HG03039 (cell line): ENCODE results near the gene PARP1.
"Not testable (repeated sequence)": the region's sequence is repeated elsewhere in the genome, so short reads cannot be mapped to it uniquely, and the experiment has no call there.

Experiments
- ATAC-seq: cut with Tn5 transposase; IDR thresholded peaks from one replicate; pipeline ENCODE4 v1.9.1; 2021; ENCODE audit warnings: mild to moderate bottlenecking, moderate library complexity; ENCODE audit not compliant: unreplicated experiment

Gene PARP1

DNA sequence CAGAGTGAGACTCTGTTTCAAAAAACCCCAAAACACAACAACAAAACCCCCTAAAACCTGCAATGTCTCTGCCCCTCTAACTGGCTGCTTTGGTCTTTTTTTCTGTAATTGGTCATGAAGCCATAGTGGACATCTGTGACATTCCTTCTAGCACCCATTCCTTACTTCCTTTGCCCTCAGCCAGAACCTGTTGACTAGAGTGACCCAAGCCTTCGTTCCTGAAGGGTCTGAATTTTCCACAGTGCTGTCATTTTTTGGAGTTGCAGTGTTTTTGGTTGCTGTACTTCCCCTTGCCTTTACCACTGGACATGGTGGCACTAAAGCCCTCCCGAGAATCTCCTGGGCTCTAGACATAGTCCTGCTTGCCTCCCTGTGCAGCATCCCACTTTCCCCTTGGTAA is 50.5 kb downstream of the PARP1 start:
- no peak for ATAC-seq

DNA sequence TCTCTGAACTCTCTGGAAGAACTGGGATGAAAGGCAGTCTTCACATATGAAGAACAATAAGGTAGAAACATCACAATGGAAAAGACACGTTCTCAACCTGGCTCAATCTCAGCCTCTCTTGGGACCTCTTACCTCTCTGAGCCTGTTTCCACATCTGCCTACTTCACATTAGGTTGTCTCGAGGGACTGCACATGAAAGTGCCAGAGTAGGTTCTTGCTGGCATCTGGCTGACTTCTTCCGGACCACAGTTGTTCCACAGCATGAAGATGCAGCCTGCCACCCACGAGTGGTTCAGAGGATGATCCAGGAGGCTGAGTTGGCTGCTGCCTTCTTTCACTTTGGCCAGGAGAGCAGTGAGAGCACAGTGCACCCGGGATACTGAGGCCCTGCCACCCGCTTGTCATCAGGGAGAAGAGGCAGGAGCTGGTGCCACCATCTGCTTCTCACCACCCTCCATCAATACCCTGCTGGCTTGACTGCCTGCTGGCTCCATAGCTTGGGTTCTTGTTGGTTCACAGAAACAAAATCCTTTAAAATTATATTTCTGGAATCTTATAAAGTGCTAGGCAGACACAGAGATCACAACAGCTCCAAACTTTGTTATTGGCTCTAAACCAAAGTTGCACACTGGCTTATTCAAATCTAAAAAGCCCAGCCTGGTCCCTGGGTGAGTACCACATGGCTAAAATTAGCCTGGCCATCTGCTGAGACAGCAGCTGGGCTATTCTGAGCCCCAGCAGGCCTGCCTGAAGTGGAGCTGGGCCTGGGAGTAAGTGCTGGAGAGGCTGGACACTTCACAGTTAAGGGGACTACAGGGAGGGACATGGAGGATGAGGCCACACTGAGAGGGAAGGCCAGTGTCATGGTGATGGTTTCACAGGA is 52.0 kb downstream of the PARP1 start:
- ATAC-seq = peak; percentile 45

DNA sequence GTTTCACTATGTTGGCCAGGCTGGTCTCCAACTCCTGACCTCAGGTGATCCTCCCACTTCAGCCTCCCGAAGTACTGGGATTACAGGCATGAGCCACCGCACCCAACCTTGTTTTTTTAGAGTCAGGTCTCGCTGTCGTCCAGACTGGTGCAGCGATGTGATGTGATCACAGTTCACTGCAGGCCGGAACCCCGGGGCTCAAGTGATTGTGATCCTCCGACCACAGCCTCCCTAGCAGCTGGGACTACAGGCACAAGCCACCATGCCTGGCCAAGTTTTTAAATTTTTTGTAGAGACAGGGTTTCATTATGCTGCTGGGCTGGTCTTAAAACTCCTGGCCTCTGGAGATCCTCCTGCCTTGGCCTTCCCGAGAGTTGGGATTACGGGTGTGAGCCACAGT is 52.9 kb downstream of the PARP1 start:
- ATAC-seq = no peak

DNA sequence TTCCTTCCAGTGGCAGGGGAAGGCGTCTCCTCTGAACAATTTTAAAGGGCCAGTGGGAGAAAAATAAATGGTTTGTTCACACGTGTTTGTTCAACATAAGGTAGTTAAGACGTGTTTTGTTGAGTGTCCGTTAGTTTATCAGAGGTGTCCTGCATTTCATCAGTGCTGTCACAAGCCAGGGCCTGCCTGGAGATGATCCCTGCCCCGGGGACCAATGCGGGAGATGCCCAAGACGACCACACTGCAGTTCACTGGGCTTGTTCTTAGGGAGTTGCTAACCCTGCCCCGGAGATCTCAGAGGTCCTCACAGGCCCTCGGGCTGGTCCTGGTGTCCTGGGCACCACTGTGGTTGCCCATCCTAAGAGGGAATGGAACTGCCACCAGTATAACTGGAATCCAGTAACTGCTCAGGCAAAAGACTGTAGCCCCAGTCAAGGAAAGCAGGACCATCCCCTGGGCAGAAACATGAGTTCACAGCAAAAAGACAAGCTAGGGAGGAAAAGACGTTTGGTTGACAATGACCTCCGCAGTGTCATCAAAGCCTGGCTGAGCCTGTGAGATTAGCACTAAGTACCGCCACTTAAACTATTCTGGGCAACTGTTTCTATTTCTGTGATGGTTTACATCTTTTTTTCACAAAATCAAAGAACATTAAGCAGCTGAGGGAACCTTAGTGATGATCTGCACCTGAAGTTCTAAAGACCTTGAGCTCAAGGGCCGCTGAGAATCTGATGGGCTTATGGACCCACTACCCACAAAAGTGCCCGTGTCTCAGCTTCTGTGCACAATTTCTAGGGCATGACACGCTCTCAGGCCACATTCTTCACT is 54.0 kb downstream of the PARP1 start:
- ATAC-seq = no peak

DNA sequence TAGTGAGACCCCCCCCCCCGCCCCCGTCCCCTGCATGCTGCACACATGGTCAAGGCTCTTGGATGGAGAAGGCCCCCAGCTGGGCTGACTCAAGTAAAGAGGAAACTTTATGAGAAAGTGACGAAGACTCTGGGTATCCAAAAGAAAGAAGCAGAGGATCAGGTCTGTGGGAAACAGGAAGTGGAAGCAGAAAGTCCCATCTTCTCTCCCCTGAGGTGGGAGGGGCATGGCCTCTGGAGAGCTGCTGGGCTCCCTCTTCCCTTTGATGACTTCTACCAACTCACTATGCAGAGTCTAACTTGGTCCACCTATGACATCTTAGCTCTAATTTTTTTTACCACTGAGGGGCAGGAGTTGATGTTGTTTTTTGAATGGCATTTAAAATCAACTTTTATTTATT is 56.2 kb downstream of the PARP1 start:
- ATAC-seq = no peak

DNA sequence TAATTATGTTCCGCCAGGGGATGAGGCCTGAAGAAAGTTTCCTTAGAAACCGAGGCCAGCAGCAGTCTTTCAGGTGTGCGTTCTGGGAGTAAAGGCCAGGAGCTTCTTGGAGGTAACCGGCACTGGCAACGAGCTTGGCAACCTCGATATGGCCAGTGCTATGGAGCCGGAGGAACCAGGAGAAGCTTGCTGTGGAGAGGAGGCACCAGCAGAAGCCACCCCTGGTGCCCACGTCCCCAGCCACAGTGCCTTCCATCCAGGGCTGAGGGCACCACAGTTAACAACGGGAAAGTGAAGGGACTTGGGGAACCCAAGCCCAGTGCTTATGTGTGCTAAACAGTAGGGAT is 57.4 kb downstream of the PARP1 start:
- ATAC-seq = no peak

DNA sequence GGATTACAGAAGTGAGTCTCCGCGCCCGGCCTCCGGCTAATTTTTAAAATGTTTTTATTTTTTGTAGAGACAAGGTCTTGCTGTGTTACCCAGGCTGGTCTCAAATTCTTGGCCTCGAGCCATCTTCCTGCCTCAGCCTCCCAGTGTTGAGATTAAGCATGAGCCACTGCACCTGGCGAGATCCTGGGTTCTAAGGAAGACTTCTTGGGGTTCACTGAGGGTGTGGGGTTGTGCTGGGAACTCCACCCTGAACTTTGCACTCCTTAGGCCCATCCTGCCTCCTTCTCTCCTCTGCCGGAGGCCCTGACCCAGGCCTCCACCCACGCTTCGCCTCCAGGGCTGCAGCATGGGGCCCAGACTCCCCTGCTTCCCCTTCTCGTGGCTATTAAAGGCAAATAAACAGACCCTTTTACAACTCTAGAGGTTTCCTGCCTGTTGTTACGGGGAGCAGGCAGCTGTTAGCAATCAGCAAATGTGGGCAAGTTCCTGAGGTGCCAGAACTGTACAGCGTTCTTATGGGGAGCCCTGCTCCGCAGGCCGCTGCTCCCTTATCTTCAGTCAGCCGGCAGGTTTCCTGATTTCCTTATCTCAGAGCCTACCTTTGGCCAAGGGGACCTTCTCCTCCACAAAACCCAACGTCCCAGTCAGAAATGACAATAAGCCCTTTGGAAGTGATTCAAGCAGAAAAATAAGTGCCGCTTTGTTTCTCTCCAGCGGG is 57.9 kb downstream of the PARP1 start:
- ATAC-seq = peak; percentile 41

DNA sequence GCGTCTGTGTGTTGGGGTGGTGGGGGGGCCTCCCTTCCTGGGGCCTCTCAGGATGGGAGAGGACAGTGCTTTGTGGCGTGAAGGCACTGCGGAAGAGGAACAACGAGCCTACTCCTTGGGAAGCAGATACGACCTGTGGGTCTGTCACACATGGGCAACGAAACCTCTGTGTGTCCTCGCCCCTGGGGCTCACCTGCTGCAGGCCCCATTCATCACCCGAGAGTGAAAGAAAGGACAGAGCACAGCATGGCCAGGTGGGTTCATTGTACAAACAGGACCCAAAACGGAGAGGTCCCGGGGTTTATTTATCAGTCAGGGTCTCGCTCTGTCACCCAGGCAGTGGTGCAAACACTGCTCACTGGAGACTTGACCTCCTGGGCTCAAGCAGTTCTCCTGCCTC is 58.8 kb downstream of the PARP1 start:
- no peak for ATAC-seq

DNA sequence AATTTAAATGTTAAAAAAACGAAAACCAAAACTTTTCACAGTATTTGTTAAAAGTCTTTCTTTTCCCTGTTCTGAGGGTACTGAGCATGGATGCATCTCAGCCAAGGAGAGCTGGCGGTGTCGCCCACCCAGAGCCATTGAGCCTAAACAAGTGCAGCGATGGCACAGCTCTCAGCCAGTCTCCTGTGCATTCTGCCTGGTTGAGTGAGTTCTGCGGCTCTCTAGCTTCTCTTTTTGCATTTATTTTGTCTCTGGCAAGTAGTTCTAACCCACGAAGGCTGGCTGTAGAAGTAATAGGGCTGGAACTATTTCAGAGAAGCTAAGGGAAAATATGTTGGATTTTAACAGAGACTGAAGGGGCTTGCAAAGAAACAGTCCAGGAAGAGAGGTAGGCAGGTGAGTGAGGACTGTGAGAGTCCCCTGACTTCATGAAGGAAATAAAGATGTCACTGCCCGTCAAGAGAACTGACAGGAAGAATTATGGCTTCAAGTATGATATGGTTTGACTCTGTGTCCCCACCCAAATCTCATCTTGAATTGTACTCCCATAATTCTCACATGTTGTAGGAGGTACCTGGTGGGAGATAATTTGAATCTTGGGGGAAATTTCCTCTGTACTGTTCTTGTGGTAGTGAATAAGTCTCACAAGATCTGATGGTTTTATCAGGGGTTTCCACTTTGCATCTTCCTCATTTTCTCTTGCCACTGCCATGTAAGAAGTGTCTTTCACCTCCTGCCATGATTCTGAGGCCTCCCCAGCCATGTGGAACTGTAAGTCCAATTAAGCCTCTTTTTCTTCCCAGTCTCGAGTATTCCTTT is 63.2 kb downstream of the PARP1 start:
- no peak for ATAC-seq

DNA sequence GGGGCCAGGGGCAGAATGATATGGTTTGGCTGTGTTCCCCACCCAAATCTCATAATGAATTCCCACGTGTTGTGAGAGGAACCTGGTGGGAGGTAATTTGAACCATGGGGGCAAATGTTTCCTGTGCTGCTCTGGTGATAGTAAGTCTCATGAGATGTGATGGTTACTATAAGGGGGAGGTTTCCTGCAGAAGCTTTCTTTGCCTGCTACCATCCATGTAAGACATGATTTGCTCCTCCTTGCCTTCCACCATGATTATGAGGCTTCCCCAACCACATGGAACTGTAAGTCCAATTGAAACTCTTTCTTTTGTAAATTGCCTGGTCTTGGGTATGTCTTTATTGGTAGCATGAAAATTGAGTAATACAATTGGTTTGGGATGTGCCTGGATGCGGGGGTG is 65.2 kb downstream of the PARP1 start:
- ATAC-seq = no peak

DNA sequence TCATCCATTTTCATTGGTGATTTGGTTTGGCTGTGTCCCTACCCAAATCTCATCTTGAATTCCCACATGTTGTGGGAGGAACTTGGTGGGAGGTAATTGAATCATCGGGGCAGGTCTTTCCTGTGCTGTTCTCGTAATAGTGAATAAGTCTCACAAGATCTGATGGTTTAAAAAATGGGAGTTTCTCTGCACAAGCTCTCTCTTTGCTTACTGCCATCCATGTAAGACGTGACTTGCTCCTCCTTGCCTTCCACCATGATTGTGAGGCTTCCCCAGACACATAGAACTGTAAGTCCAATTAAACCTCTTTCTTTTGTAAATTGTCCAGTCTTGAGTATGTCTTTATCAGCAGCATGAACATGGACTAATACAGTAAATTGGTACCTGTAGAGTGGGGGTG is 67.8 kb downstream of the PARP1 start:
- ATAC-seq = not testable (repeated sequence)

DNA sequence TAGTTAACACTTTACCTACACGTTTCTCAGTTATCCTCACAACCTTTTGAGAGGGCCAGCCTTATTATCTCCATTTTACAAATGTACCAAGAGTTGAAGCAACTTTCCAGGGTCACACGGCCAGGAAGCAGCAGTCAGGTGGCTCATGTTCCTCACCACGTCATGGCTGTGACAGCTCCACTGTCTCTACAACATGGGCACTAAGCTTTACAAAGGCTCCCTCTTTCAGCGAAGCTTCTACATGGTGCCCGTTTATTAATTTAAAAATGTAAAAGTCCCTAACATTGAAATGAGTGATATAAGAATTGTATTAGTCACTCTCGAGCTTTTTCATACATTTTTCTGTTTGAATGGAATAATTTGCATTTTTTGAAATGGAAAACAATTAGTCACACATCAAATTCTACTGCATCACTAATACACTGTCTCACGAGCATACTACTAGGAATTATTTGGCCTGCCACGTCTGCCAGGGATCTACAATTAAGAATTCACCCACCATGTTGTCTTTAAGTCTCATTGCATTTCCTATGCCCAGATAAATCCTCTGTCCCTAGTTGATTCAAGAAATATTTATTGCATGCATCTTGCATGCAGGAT is 70.5 kb downstream of the PARP1 start:
- no peak for ATAC-seq

DNA sequence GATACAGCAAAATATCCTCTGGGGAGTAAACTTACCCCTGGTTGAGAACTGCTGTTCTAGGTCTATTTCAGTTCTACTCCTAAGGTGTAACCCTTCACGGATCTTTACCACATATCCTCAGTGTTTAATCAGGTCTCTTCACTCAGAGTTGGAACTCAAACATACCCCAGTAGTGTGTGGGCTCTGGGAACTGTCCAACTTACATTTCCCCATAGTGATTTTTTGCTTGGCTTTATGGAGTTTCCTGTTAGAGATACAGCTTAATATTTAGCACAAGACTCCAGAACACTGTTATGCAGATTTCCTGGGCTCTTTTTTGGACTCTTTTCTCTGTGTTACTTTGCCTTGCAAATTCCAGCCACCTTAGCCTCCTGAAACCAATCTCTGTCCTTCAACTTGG is 72.2 kb downstream of the PARP1 start:
- ATAC-seq = no peak

DNA sequence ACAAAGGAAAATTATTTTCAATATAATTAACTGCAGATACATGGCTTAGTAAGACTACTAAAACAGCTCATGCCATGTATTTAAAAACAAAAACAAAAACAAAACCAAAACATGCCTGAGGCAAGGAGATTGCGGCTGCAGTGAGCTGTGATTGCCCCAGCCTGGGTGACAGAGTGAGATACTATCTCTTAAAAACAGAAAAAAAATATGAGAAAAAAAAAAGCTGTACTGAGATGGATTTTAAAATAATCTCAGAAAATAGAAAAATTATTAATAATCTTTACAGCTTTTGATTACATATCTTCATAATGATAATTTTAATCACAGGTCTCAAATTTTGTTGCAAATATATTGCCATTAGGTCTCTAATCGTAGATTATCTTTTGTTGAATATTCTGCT is 74.9 kb downstream of the PARP1 start:
- no peak for ATAC-seq

DNA sequence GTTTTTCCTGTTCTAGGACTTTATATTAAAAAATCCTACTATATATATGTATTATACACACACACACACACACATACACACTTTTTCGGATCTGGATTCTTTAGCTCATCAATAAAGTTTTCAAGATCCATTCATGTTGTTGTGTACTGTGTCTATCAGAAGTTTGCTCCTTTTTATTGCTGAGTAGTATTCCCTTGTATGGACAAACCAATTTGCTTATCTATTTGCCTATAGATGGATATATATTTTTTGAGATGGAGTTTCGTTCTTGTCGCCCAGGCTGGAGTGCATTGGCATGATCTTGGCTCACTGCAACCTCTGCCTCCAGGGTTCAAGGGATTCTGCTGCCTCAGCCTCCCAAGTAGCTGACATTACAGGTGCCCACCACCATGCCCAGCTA is 78.7 kb downstream of the PARP1 start:
- ATAC-seq = no peak

DNA sequence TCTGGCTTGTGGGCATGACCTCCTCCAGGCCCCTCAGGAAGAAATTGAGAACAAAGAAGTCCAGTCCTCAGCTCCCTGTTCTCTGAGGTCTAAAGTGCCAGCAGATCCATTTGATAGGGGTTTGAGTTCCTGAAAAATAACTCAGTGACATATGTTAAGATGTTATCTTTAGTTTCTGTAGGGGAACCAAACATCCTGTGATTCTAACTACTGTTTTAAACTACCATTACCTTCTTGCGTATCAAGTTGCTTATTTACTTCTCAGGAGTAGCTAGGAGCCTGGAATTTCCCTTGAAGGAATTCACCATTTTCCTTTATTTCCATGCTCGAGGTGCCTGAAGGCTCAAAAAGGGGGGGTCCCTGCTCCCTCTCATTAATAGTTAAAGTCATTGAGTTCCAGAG is 80.1 kb downstream of the PARP1 start:
- no peak for ATAC-seq

DNA sequence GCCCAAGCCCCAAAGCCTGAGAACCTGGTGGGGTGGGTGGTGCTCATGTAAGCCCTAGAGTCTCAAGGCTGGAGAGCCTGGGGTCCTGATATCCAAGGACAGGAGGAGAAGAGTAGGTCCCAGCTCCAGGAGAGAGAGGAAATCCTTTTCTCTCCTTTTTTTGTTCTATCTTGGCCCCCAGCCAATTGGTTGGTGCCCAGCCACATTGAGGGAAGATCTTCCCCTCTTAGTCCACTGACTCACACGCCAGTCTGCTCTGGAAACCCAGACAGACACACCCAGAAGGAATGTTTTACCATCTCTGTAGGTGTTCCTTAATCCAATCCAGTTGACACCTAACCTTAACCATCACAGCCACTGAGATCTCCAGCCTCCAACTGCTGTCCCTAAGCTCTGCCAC is 82.7 kb downstream of the PARP1 start:
- ATAC-seq = no peak

DNA sequence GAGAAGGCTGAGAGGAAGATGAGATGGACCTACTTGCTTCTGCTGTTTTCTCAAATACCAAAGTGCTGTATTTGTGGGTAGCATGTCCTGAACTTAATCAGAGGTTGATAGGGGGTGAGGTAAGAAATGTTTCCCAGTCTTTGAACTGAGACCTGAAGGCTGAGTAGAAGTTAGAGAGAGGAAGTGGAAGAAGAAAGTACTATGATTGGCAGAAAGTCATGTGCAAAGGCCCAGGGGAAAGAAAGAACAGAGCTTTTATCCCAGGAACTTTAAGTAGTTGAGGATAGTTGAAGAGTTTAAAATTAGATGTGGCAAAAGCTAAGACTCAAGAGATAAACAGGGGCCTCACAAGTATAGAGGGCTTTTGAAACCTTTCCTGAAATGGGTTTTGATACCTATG is 83.4 kb downstream of the PARP1 start:
- ATAC-seq = no peak

DNA sequence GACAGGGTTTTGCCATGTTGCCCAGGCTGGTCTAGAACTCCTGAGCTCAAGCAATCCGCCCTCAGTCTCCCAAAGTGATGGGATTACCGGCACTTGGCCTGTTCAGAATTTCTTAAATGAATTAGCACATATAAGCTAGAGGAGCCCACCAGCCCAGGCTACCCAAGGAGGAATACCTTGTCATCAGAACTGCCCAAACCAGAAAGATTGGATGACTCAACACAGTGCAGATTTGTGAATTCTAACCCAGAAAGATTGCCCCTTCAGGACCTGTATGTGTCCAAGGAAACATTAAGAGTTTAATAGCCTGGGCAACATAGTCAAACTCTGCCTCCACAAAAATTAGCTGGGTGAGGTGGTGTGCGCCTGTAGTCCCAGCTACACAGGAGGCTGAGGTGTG is 84.9 kb downstream of the PARP1 start:
- ATAC-seq = no peak

DNA sequence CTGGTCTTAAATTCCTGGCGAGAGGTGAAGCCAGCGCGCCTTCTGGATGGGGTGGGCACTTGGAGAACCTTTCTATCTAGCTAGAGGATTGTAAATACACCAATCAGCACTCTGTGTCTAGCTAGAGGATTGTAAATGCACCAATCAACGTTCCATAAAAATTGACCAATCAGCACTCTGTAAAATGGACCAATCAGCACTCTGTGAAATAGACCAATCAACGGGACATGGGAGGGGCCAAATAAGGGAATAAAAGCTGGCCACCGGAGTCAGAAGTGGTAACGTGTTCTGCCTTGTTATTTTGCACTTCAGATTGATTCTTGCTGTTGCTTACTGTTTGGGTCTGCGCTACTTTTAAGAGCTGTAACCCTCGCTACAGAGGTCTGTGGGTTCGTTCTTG is 87.0 kb downstream of the PARP1 start:
- no peak for ATAC-seq
